IMR-90 (cell line): ENCODE measurements around the gene RND3. TPM values are rescaled to one million over a fixed set of nuclear protein-coding genes. Genes with fewer than 3 reads are reported as not detected.

Experiments
- ATAC-seq: fragments of 200-7000 bp; cut with Tn5 transposase; 2 replicates; pipeline ENCODE4 v1.9.1; 2020; ENCODE audit warnings: low read depth, mild to moderate bottlenecking, moderate library complexity
- BruUV-seq: library from RNA; stranded (reverse); fragments of 400-500 nt; replicated peaks from 2 replicates; lab custom pipeline; 2021; lab: Mats Ljungman, UMichigan
- CTCF ChIA-PET: fragments of 300-600 bp; formaldehyde crosslinking; extraction: SDS; loops from one replicate; lab custom pipeline; 2021; ENCODE audit warnings: antibody characterized with exemption; lab: Yijun Ruan, JAX
- POLR2A ChIA-PET: fragments of 300-600 bp; sonication (Branson Sonifier 250); formaldehyde crosslinking; loops from one replicate; lab custom pipeline; 2022; ENCODE audit warnings: antibody characterized with exemption; ENCODE audit not compliant: unreplicated experiment; lab: Charles Lee
- DNase-seq: peaks from one replicate; pipeline ENCODE4 v3.0.0; 2013
- H2AFZ ChIP-seq: replicated peaks from 2 replicates; pipeline ENCODE3; 2013; ENCODE audit warnings: low read length, mild to moderate bottlenecking; ENCODE audit not compliant: poor library complexity
- H2AK5ac ChIP-seq: 2 replicates; pipeline ENCODE4 v1.6.1; 2013; ENCODE audit warnings: low read depth, low read length, inconsistent platforms
- H2AK9ac ChIP-seq: replicated peaks from 2 replicates; pipeline ENCODE3; 2013; ENCODE audit warnings: mild to moderate bottlenecking, low read depth, low read length, moderate library complexity; ENCODE audit not compliant: poor library complexity
- H2BK120ac ChIP-seq: 2 replicates; pipeline ENCODE4 v1.6.1; 2013; ENCODE audit warnings: low read depth, low read length, inconsistent platforms
- H2BK15ac ChIP-seq: 3 replicates; pipeline ENCODE4 v1.6.1; 2013; ENCODE audit warnings: low read depth, low read length, inconsistent platforms
- H2BK20ac ChIP-seq: 2 replicates; pipeline ENCODE4 v1.6.1; 2013; ENCODE audit warnings: low read depth, mild to moderate bottlenecking, inconsistent platforms, low read length, moderate library complexity
- H2BK5ac ChIP-seq: 2 replicates; pipeline ENCODE4 v1.6.1; 2013; ENCODE audit warnings: mild to moderate bottlenecking, low read depth, low read length, inconsistent platforms; ENCODE audit not compliant: poor library complexity, severe bottlenecking
- H3K14ac ChIP-seq: replicated peaks from 2 replicates; pipeline ENCODE4 v1.6.1; 2013; ENCODE audit warnings: low read depth, low read length, inconsistent platforms
- H3K18ac ChIP-seq: 2 replicates; pipeline ENCODE4 v1.6.1; 2013; ENCODE audit warnings: low read depth, low read length, control low read depth
- H3K23ac ChIP-seq: 2 replicates; pipeline ENCODE4 v1.6.1; 2013; ENCODE audit warnings: low read depth, low read length, inconsistent platforms
- H3K27ac ChIP-seq: 2 replicates; pipeline ENCODE4 v1.5.1; 2013; ENCODE audit warnings: mild to moderate bottlenecking, control low read depth, low read length; ENCODE audit not compliant: insufficient read depth
- H3K27me3 ChIP-seq: 2 replicates; pipeline ENCODE4 v1.6.1; 2013; ENCODE audit warnings: low read length; ENCODE audit not compliant: control insufficient read depth, insufficient read depth
- H3K36me3 ChIP-seq: 2 replicates; pipeline ENCODE4 v1.6.1; 2013; ENCODE audit warnings: low read length, mixed read lengths; ENCODE audit not compliant: control insufficient read depth, insufficient read depth
- H3K4ac ChIP-seq: 2 replicates; pipeline ENCODE4 v1.6.1; 2013; ENCODE audit warnings: low read depth, low read length, inconsistent platforms
- H3K4me1 ChIP-seq: 2 replicates; pipeline ENCODE4 v1.6.1; 2013; ENCODE audit warnings: low read length, mixed read lengths; ENCODE audit not compliant: control insufficient read depth, insufficient read depth
- H3K4me2 ChIP-seq: 2 replicates; pipeline ENCODE4 v1.6.1; 2013; ENCODE audit warnings: low read depth, mild to moderate bottlenecking, control low read depth, low read length, moderate library complexity
- H3K4me3 ChIP-seq: 2 replicates; pipeline ENCODE4 v1.5.1; 2013; ENCODE audit warnings: low read depth, mild to moderate bottlenecking, control low read depth, low read length, moderate library complexity; ENCODE audit not compliant: insufficient read depth
- H3K56ac ChIP-seq: 2 replicates; pipeline ENCODE4 v1.6.1; 2013; ENCODE audit warnings: low read length, inconsistent platforms; ENCODE audit not compliant: insufficient read depth; ENCODE audit errors: extremely low read depth
- H3K79me1 ChIP-seq, 2 experiments: 2 replicates each; pipeline ENCODE4 v1.6.1; 2013; ENCODE audit warnings: low read length in 2 of 2, inconsistent platforms in 1 of 2, low read depth in 1 of 2
- H3K9ac ChIP-seq: 2 replicates; pipeline ENCODE4 v1.6.1; 2013; ENCODE audit warnings: low read depth, low read length, control low read depth
- H3K9me1 ChIP-seq: 2 replicates; pipeline ENCODE4 v1.6.1; 2013; ENCODE audit warnings: low read length, inconsistent platforms; ENCODE audit not compliant: insufficient read depth
- H3K9me3 ChIP-seq: 2 replicates; pipeline ENCODE4 v1.6.1; 2013; ENCODE audit warnings: low read length; ENCODE audit not compliant: control insufficient read depth, insufficient read depth
- H4K20me1 ChIP-seq: 2 replicates; pipeline ENCODE4 v1.6.1; 2013; ENCODE audit warnings: low read length, inconsistent platforms; ENCODE audit not compliant: insufficient read depth
- H4K5ac ChIP-seq: 2 replicates; pipeline ENCODE4 v1.6.1; 2013; ENCODE audit warnings: mild to moderate bottlenecking, low read depth, low read length, control low read depth
- H4K8ac ChIP-seq, 2 experiments: 2 replicates each; pipeline ENCODE4 v1.6.1; 2013; ENCODE audit warnings: low read depth in 2 of 2, low read length in 2 of 2, control low read depth in 1 of 2, inconsistent platforms in 1 of 2
- H4K91ac ChIP-seq: 2 replicates; pipeline ENCODE4 v1.6.1; 2013; ENCODE audit warnings: low read depth, low read length, inconsistent platforms; ENCODE audit not compliant: insufficient read depth
- BHLHE40 ChIP-seq: fragments of 150-350 bp; IDR thresholded peaks from 2 replicates; pipeline ENCODE4 v1.6.1; 2016; ENCODE audit warnings: mild to moderate bottlenecking, low read depth, low read length
- FOS ChIP-seq: fragments of 150-350 bp; IDR thresholded peaks from 2 replicates; pipeline ENCODE4 v1.6.1; 2016; ENCODE audit warnings: low read depth, low read length
- NFE2L2 ChIP-seq: fragments of 150-350 bp; IDR thresholded peaks from 2 replicates; pipeline ENCODE4 v1.6.1; 2016; ENCODE audit warnings: low read depth, mild to moderate bottlenecking, low read length
- WGBS, 2 experiments: methylation state at CpG; one replicate each; pipeline versions ENCODE4 v1.1.5 to v1.1.7; 2013; ENCODE audit warnings: missing lambda C conversion rate in 2 of 2; ENCODE audit not compliant: insufficient read length in 1 of 2; ENCODE audit errors: extremely low coverage in 2 of 2; 5-methylcytosine and 5-hydroxymethylcytosine counted together
- dilution Hi-C: fragments of 300-500 bp; cut with HindIII; formaldehyde crosslinking; loops from one replicate; pipeline ENCODE4 v1.14.3; 2018; ENCODE audit warnings: low sequenced_read_pairs; ENCODE audit not compliant: unreplicated experiment
- in situ Hi-C: fragments of 300-500 bp; cut with MboI; formaldehyde crosslinking; loops from 3 replicates; pipeline ENCODE4 v1.14.3; 2019; ENCODE audit warnings: low sequenced_read_pairs, inconsistent platforms, mixed read lengths
- intact Hi-C: fragments of 100-400 bp; cut with micrococcal nuclease; formaldehyde crosslinking; loops from 2 replicates; pipeline ENCODE4 v1.10.0; 2022
- polyA plus RNA-seq, 3 experiments: library from polyadenylated mRNA; depleted of rRNA; stranded (reverse); fragments of >200 nt; gene quantifications; 2 replicates each; pipeline ENCODE4 v1.2.3, GENCODE V29; 2012; ENCODE audit warnings: low replicate concordance in 1 of 3
- total RNA-seq: library from RNA; depleted of rRNA; stranded (reverse); fragments of >200 nt; gene quantifications from 2 replicates; pipeline ENCODE4 v1.2.3, GENCODE V29; 2012

Gene RND3
- total and polyA plus RNA-seq, 2 of the 4 experiments (the other 2 are of a cell fraction) = 111 to 449 TPM

- in situ Hi-C loops (loop anchor here (5.0 to 25.0 kb wide), 3 partner anchors 335 to 875 kb away; no protein-coding TSS in a partner anchor), dilution Hi-C loops (no loop called here), intact Hi-C loops (no loop called here)
- H3K79me1 ChIP-seq = peaks cover 6 to 59% of the 10 kb centered on the region in 2 experiments; a peak in 3 of 4 replicates
- H3K4me1 ChIP-seq = peaks cover 18% of the 10 kb centered on the region
- no TSS peak for BruUV-seq
- no peak overlapping the region; the same call in 1 of the 2 replicates for H3K4me2 ChIP-seq
- peak overlapping the region; percentile 66; the same call in 1 of the 2 replicates for H3K23ac ChIP-seq
- no peak overlapping the region for H4K5ac ChIP-seq
- H4K91ac ChIP-seq = no peak overlapping the region
- H2AFZ ChIP-seq = no peak overlapping the region
- H3K9me3 ChIP-seq = no peaks in the 10 kb centered on the region
- no peak overlapping the region for H2BK20ac ChIP-seq
- no peak for TF ChIP-seq NFE2L2
- TF ChIP-seq FOS = peak; percentile 15; the same call in 1 of the 2 replicates
- peak; percentile 26; the same call in 1 of the 2 replicates for TF ChIP-seq BHLHE40
- no peak overlapping the region for H2BK120ac ChIP-seq
- WGBS, 2 experiments = no CpG with 5 or more reads among the region's 2 CpGs
- ChIA-PET CTCF (no interaction called here), POLR2A (interaction anchor here (0.6 kb wide), 1 partner anchor 886 kb away, joined by 7 read pairs; no protein-coding TSS in a partner anchor)
- no peak overlapping the region for H2AK5ac ChIP-seq
- H3K27ac ChIP-seq = no peak overlapping the region
- H3K18ac ChIP-seq = no peak overlapping the region
- H3K4me3 ChIP-seq = no peak overlapping the region
- peak; percentile 36 for ATAC-seq
- H2BK5ac ChIP-seq = peak overlapping the region; percentile 62
- no peak overlapping the region for H3K9ac ChIP-seq
- H3K9me1 ChIP-seq = peaks cover 30% of the 10 kb centered on the region
- DNase-seq = peak; percentile 87
- no peak overlapping the region for H4K8ac ChIP-seq
- peaks cover 70% of the 10 kb centered on the region for H3K36me3 ChIP-seq
- H2BK15ac ChIP-seq = no peak overlapping the region
- peaks cover 96% of the 10 kb centered on the region for H4K20me1 ChIP-seq
- no peak overlapping the region for H3K14ac ChIP-seq
- no peak overlapping the region for H2AK9ac ChIP-seq
- H3K27me3 ChIP-seq = no peaks in the 10 kb centered on the region
- peak overlapping the region; percentile 65 for H3K4ac ChIP-seq
- H3K56ac ChIP-seq = no peak overlapping the region
Measured at GRCh38 chr2:150472511-150472899, 15.0 kb downstream of the RND3 start.
